K562 (cell line): Measurements from ENCODE around the gene MAU2. TPM values are rescaled to one million over a fixed set of nuclear protein-coding genes. Genes with fewer than 3 reads are reported as not detected.

Source experiments
- ASH1L ChIP-seq: fragments of 450-650 bp; IDR thresholded peaks from 2 replicates; pipeline ENCODE4 v1.6.1; 2018; ENCODE audit warnings: borderline replicate concordance, mild to moderate bottlenecking, low read depth; ENCODE audit not compliant: partially characterized antibody
- FIP1L1 ChIP-seq: fragments of 200-400 bp; formaldehyde crosslinking; IDR thresholded peaks from 2 replicates; pipeline ENCODE4 v1.6.1; 2018; ENCODE audit warnings: mild to moderate bottlenecking, low read depth, low read length; ENCODE audit not compliant: poor library complexity, severe bottlenecking
- GATAD2B ChIP-seq: fragments of 450-650 bp; IDR thresholded peaks from 2 replicates; pipeline ENCODE4 v1.6.1; 2017; ENCODE audit warnings: mild to moderate bottlenecking, borderline replicate concordance
- MEF2A ChIP-seq: IDR thresholded peaks from 2 replicates; pipeline ENCODE4 v1.6.1; 2011; ENCODE audit warnings: low read depth, mild to moderate bottlenecking, low read length, moderate library complexity; ENCODE audit not compliant: control insufficient read depth
- MLX ChIP-seq, 2 experiments: fragments of 450-650 bp in 1 of 2; sonication (generic) in 1 of 2; formaldehyde crosslinking; conservative IDR thresholded peaks; 2 replicates each; pipeline versions ENCODE4 v1.4.0 to v1.8.1; 2020 to 2022; ENCODE audit warnings: mild to moderate bottlenecking in 1 of 2, missing genetic modification reagents in 1 of 2
- POLR3A ChIP-seq: IDR thresholded peaks from 2 replicates; pipeline ENCODE4 v1.6.1; 2011; ENCODE audit warnings: borderline replicate concordance, mild to moderate bottlenecking, moderate library complexity; ENCODE audit not compliant: insufficient read length, insufficient read depth; ENCODE audit errors: extremely low read depth
- PTTG1 ChIP-seq: fragments of 450-650 bp; IDR thresholded peaks from 2 replicates; pipeline ENCODE4 v1.6.1; 2016; ENCODE audit warnings: low read depth, mild to moderate bottlenecking, missing genetic modification characterization, missing compliant biosample characterization
- RBM34 ChIP-seq: fragments of 200-400 bp; formaldehyde crosslinking; IDR thresholded peaks from 2 replicates; pipeline ENCODE4 v1.6.1; 2018; ENCODE audit warnings: low read length, borderline replicate concordance; ENCODE audit not compliant: insufficient read depth
- RFX5 ChIP-seq: IDR thresholded peaks from 2 replicates; pipeline ENCODE4 v1.6.1; 2011; ENCODE audit warnings: low read depth, mild to moderate bottlenecking, improper control_type of control experiment, low read length
- SOX6 ChIP-seq: fragments of 450-650 bp; IDR thresholded peaks from 2 replicates; pipeline ENCODE4 v1.6.1; 2014; ENCODE audit warnings: mild to moderate bottlenecking
- SRF ChIP-seq, 2 experiments: fragments of 250-450, 450-650 bp in 1 of 2; sonication (Bioruptor Pico) in 1 of 2; sonication (generic) in 1 of 2; formaldehyde crosslinking; IDR thresholded peaks; 2 replicates each; pipeline versions ENCODE4 v1.5.0 to v1.5.1; 2020 to 2022; ENCODE audit warnings: mild to moderate bottlenecking in 1 of 2, missing genetic modification reagents in 1 of 2
- TSHZ1 ChIP-seq: fragments of 250-450 bp; sonication (Bioruptor Pico); IDR thresholded peaks from 2 replicates; pipeline ENCODE4 v1.4.0; 2020; ENCODE audit warnings: mild to moderate bottlenecking, moderate library complexity
- USF1 ChIP-seq: sonication (generic); formaldehyde crosslinking; IDR thresholded peaks from 2 replicates; pipeline ENCODE4 v1.9.0; 2022; ENCODE audit warnings: mild to moderate bottlenecking, missing genetic modification reagents
- ZC3H8 ChIP-seq: fragments of 450-650 bp; IDR thresholded peaks from 2 replicates; pipeline ENCODE4 v1.6.1; 2017
- ZNF316 ChIP-seq: fragments of 450-650 bp; IDR thresholded peaks from 2 replicates; pipeline ENCODE4 v1.6.1; 2016
- polyA plus RNA-seq, 8 experiments: library from polyadenylated mRNA; depleted of rRNA in 4 of 8; stranded (reverse) in 5 of 8; unstranded in 3 of 8; fragments of >200 nt; fragmentation: Nextera tagmentation in 2 of 8; fragmentation: Illumina TruSeq in 1 of 8; extraction: Ambion mirVana in 2 of 8; extraction: Trizol in 1 of 8; gene quantifications; 2 replicates each; pipeline versions ENCODE4 v1.2.1 to v1.2.3, GENCODE V29; 2011 to 2014; ENCODE audit warnings: inconsistent platforms in 1 of 8, missing spikeins in 1 of 8
- total RNA-seq, 7 experiments: library from RNA; depleted of rRNA in 6 of 7; stranded (reverse); fragments of >200 nt in 6 of 7; fragmentation: Illumina TruSeq in 2 of 7; extraction: Trizol in 2 of 7; gene quantifications; 2 replicates each; pipeline versions ENCODE4 v1.2.1 to v1.2.3, GENCODE V29; 2011 to 2021; ENCODE audit warnings: low replicate concordance in 1 of 7
- TF ChIP-seq, protein P1 (sequence below): sonication (generic); formaldehyde crosslinking; IDR thresholded peaks from 2 replicates; pipeline ENCODE4 v1.8.0; 2022; ENCODE audit warnings: mild to moderate bottlenecking, missing genetic modification reagents
- TF ChIP-seq, protein P2 (sequence below): fragments of 450-650 bp; IDR thresholded peaks from 2 replicates; pipeline ENCODE4 v1.6.1; 2016; ENCODE audit warnings: mild to moderate bottlenecking

The MAU2 gene
- total and polyA plus RNA-seq, 9 of the 15 experiments (the other 6 are each of a cell fraction or from before 2014, with no cell fraction given): 1.2 to 48.1 (median 19.4) TPM

DNA sequence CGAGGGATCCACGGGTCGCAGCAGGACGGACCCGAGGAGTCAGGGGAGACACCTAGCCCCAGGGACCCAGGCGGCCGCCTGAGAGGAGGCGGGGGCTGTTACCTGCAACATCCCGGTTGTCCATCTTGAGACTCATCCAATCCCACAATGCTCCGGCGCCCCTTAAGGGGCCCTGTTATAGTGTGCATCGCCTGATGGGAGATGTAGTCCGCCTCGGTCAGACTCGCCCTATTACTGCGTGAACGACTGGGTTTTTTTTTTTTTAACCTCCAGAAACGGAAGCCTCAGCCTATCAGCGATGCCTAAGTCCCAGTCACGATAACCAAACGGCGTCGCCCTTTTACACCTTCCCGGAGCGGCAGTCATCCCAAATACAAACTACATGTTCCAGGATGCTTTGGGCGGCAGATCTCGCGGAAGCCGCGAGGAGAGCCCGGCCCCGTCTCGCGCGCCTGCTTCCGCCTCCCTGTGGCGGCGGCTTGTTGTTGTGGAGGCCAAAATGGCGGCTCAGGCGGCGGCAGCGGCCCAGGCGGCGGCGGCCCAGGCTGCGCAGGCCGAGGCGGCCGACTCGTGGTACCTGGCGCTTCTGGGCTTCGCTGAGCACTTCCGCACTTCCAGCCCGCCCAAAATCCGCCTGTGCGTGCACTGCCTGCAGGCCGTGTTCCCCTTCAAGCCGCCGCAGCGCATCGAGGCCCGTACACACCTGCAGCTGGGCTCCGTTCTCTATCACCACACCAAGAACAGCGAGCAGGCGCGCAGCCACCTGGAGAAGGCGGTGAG lies at the start of gene MAU2, which contains the start of gene SUGP1 (continued):
- no peak for TF ChIP-seq TSHZ1
- TF ChIP-seq ASH1L: peak; percentile 80
- no peak for TF ChIP-seq ZC3H8
- TF ChIP-seq RBM34: no peak
- 0 out of 2 replicates have a peak, but pooled peaks have one; percentile 8 for TF ChIP-seq SOX6
- 0 out of 4 replicates have a peak, but pooled peaks of 1 of the 2 experiments have one; percentile 32 for TF ChIP-seq MLX (CRISPR knock-in tag; conservative IDR thresholded peaks at IDR 0.05)
- TF ChIP-seq ZNF316: no peak
- TF ChIP-seq PTTG1 (tag): no peak
- no peak for TF ChIP-seq RFX5
- TF ChIP-seq, protein P1, sequence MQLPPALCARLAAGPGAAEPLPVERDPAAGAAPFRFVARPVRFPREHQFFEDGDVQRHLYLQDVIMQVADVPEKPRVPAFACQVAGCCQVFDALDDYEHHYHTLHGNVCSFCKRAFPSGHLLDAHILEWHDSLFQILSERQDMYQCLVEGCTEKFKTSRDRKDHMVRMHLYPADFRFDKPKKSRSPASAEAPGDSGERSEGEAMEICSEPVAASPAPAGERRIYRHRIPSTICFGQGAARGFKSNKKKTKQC (CRISPR knock-in tag): peak; percentile 93
- peak; percentile 77 for TF ChIP-seq FIP1L1
- TF ChIP-seq POLR3A: no peak
- TF ChIP-seq GATAD2B: no peak
- TF ChIP-seq, protein P2, sequence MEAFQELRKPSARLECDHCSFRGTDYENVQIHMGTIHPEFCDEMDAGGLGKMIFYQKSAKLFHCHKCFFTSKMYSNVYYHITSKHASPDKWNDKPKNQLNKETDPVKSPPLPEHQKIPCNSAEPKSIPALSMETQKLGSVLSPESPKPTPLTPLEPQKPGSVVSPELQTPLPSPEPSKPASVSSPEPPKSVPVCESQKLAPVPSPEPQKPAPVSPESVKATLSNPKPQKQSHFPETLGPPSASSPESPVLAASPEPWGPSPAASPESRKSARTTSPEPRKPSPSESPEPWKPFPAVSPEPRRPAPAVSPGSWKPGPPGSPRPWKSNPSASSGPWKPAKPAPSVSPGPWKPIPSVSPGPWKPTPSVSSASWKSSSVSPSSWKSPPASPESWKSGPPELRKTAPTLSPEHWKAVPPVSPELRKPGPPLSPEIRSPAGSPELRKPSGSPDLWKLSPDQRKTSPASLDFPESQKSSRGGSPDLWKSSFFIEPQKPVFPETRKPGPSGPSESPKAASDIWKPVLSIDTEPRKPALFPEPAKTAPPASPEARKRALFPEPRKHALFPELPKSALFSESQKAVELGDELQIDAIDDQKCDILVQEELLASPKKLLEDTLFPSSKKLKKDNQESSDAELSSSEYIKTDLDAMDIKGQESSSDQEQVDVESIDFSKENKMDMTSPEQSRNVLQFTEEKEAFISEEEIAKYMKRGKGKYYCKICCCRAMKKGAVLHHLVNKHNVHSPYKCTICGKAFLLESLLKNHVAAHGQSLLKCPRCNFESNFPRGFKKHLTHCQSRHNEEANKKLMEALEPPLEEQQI: no peak
- TF ChIP-seq MEF2A: no peak
- TF ChIP-seq USF1 (CRISPR knock-in tag): peak; percentile 37
- peak in 1 of 2 experiments; percentile 43; a peak in 1 of 4 replicates for TF ChIP-seq SRF (CRISPR knock-in tag; IDR thresholded peaks at IDR 0.05)
